ENCODE measurements around the gene SLIT3. TPM values are rescaled to one million over a fixed set of nuclear protein-coding genes. Genes with fewer than 3 reads are reported as not detected.

The SLIT3 gene
- total RNA-seq, 1 donor from 2014 or later, result 70.0 TPM

- no peaks in the 10 kb centered on the region for H3K9me3 ChIP-seq
- H3K4me1 ChIP-seq, result peaks cover 5% of the 10 kb centered on the region
- H3K36me3 ChIP-seq, result no peaks in the 10 kb centered on the region
- no peak for DNase-seq
- no peak for ATAC-seq
- H3K27me3 ChIP-seq, result no peaks in the 10 kb centered on the region
- no peak for TF ChIP-seq CTCF (IDR thresholded peaks at IDR 0.05)
- no peak overlapping the region for H3K27ac ChIP-seq
- intact Hi-C loops (cut with DNase I), result no loop called here
- H3K4me3 ChIP-seq, result no peak overlapping the region
These were observed 348.7 kb downstream of the SLIT3 start for GRCh38 chr5:168952196-168952595.

- DNase-seq (no peak), ATAC-seq (no peak)
- TF ChIP-seq CTCF (IDR thresholded peaks at IDR 0.05), result no peak
- no peaks in the 10 kb centered on the region for H3K9me3 ChIP-seq
- H3K27ac ChIP-seq, result no peak overlapping the region
- H3K4me1 ChIP-seq, result peaks cover 5% of the 10 kb centered on the region
- intact Hi-C loops (cut with DNase I), result no loop called here
- H3K36me3 ChIP-seq, result no peaks in the 10 kb centered on the region
- H3K27me3 ChIP-seq, result no peaks in the 10 kb centered on the region
- H3K4me3 ChIP-seq, result no peak overlapping the region
These were observed 349.2 kb downstream of the SLIT3 start for GRCh38 chr5:168951769-168952168.

- Histone ChIP-seq H3K4me1 (peaks cover 5% of the 10 kb centered on the region), H3K9me3 (no peaks in the 10 kb centered on the region), H3K27ac (no peak overlapping the region), H3K27me3 (no peaks in the 10 kb centered on the region), H3K36me3 (no peaks in the 10 kb centered on the region), H3K4me3 (no peak overlapping the region)
- no peak for TF ChIP-seq CTCF (IDR thresholded peaks at IDR 0.05)
- ATAC-seq, result no peak
- no peak for DNase-seq
- intact Hi-C loops (cut with DNase I), result no loop called here
These were observed 349.6 kb downstream of the SLIT3 start for GRCh38 chr5:168951356-168951755.

- Histone ChIP-seq H3K9me3 (no peaks in the 10 kb centered on the region), H3K27me3 (no peaks in the 10 kb centered on the region), H3K4me3 (no peak overlapping the region), H3K36me3 (no peaks in the 10 kb centered on the region), H3K4me1 (peaks cover 5% of the 10 kb centered on the region), H3K27ac (no peak overlapping the region)
- DNase-seq, result no peak
- ATAC-seq, result no peak
- no peak for TF ChIP-seq CTCF (IDR thresholded peaks at IDR 0.05)
- intact Hi-C loops (cut with DNase I), result no loop called here
These were observed 350.5 kb downstream of the SLIT3 start for GRCh38 chr5:168950241-168950951.

- Histone ChIP-seq H3K9me3 (no peaks in the 10 kb centered on the region), H3K27ac (no peak overlapping the region), H3K4me3 (no peak overlapping the region), H3K27me3 (no peaks in the 10 kb centered on the region), H3K4me1 (peaks cover 5% of the 10 kb centered on the region), H3K36me3 (no peaks in the 10 kb centered on the region)
- DNase-seq, result no peak
- TF ChIP-seq CTCF (IDR thresholded peaks at IDR 0.05), result no peak
- intact Hi-C loops (cut with DNase I), result no loop called here
- ATAC-seq, result no peak
These were observed 352.2 kb downstream of the SLIT3 start for GRCh38 chr5:168948746-168949145.

All from upper lobe of right lung (tissue), 1 donor.